HEK293 (cell line): ENCODE results near the gene RNF19B.

Source experiments
- BCL11A ChIP-seq: fragments of 450-650 bp; formaldehyde crosslinking; IDR thresholded peaks from 2 replicates; pipeline ENCODE4 v1.5.1; 2016; ENCODE audit warnings: low read depth, missing biosample characterization, missing genetic modification characterization
- MEIS1 ChIP-seq: sonication (generic); formaldehyde crosslinking; IDR thresholded peaks from 2 replicates; pipeline ENCODE4 v1.8.1; 2022; ENCODE audit warnings: missing genetic modification reagents, mild to moderate bottlenecking, borderline replicate concordance
- TCF7L2 ChIP-seq: IDR thresholded peaks from 2 replicates; pipeline ENCODE4 v1.6.1; 2011; ENCODE audit warnings: low read depth, mild to moderate bottlenecking, inconsistent platforms, low read length, moderate library complexity, borderline replicate concordance
- YY1 ChIP-seq: fragments of 450-650 bp; formaldehyde crosslinking; IDR thresholded peaks from 2 replicates; pipeline ENCODE4 v1.5.1; 2018; ENCODE audit warnings: missing biosample characterization, missing genetic modification characterization
- ZNF274 ChIP-seq, 2 experiments: fragments of 200-500 bp in 1 of 2; fragments of 450-650 bp in 1 of 2; sonication (Bioruptor generic) in 1 of 2; formaldehyde crosslinking in 1 of 2; IDR thresholded peaks; 2 replicates each; pipeline versions ENCODE4 v1.5.1 to v1.6.1; 2014 to 2016; ENCODE audit warnings: borderline replicate concordance in 1 of 2, inconsistent platforms in 1 of 2, low read length in 1 of 2, missing biosample characterization in 1 of 2, missing genetic modification characterization in 1 of 2
- ZNF571 ChIP-seq: fragments of 450-650 bp; formaldehyde crosslinking; IDR thresholded peaks from 2 replicates; pipeline ENCODE4 v1.5.0; 2017; ENCODE audit warnings: missing biosample characterization, missing genetic modification characterization
- TF ChIP-seq, protein P1 (sequence below): fragments of 450-650 bp; formaldehyde crosslinking; IDR thresholded peaks from 2 replicates; pipeline ENCODE4 v1.5.1; 2016; ENCODE audit warnings: missing biosample characterization, missing genetic modification characterization
- TF ChIP-seq, protein P2 (sequence below): fragments of 450-650 bp; formaldehyde crosslinking; IDR thresholded peaks from 2 replicates; pipeline ENCODE4 v1.5.1; 2016; ENCODE audit warnings: missing biosample characterization, missing genetic modification characterization
- TF ChIP-seq, protein P3 (sequence below): fragments of 450-650 bp; formaldehyde crosslinking; optimal IDR thresholded peaks from 2 replicates; pipeline ENCODE3; 2016; ENCODE audit warnings: missing biosample characterization, mild to moderate bottlenecking, missing genetic modification characterization

- TF ChIP-seq, protein P1, sequence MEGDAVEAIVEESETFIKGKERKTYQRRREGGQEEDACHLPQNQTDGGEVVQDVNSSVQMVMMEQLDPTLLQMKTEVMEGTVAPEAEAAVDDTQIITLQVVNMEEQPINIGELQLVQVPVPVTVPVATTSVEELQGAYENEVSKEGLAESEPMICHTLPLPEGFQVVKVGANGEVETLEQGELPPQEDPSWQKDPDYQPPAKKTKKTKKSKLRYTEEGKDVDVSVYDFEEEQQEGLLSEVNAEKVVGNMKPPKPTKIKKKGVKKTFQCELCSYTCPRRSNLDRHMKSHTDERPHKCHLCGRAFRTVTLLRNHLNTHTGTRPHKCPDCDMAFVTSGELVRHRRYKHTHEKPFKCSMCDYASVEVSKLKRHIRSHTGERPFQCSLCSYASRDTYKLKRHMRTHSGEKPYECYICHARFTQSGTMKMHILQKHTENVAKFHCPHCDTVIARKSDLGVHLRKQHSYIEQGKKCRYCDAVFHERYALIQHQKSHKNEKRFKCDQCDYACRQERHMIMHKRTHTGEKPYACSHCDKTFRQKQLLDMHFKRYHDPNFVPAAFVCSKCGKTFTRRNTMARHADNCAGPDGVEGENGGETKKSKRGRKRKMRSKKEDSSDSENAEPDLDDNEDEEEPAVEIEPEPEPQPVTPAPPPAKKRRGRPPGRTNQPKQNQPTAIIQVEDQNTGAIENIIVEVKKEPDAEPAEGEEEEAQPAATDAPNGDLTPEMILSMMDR, result no peak
- no peak for TF ChIP-seq ZNF274 (IDR thresholded peaks at IDR 0.05; ENCODE audit: low read length)
- no peak for TF ChIP-seq ZNF274 (tag by site-specific recombination; IDR thresholded peaks at IDR 0.05; ENCODE audit: borderline replicate concordance)
- no peak for TF ChIP-seq ZNF571 (tag by site-specific recombination)
- TF ChIP-seq, protein P2, sequence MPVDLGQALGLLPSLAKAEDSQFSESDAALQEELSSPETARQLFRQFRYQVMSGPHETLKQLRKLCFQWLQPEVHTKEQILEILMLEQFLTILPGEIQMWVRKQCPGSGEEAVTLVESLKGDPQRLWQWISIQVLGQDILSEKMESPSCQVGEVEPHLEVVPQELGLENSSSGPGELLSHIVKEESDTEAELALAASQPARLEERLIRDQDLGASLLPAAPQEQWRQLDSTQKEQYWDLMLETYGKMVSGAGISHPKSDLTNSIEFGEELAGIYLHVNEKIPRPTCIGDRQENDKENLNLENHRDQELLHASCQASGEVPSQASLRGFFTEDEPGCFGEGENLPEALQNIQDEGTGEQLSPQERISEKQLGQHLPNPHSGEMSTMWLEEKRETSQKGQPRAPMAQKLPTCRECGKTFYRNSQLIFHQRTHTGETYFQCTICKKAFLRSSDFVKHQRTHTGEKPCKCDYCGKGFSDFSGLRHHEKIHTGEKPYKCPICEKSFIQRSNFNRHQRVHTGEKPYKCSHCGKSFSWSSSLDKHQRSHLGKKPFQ, result no peak
- TF ChIP-seq, protein P3, sequence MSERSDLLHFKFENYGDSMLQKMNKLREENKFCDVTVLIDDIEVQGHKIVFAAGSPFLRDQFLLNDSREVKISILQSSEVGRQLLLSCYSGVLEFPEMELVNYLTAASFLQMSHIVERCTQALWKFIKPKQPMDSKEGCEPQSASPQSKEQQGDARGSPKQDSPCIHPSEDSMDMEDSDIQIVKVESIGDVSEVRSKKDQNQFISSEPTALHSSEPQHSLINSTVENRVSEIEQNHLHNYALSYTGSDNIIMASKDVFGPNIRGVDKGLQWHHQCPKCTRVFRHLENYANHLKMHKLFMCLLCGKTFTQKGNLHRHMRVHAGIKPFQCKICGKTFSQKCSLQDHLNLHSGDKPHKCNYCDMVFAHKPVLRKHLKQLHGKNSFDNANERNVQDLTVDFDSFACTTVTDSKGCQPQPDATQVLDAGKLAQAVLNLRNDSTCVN (tag by site-specific recombination), result no peak
- no peak for TF ChIP-seq TCF7L2
- no peak for TF ChIP-seq MEIS1 (CRISPR knock-in tag)
- no peak for TF ChIP-seq YY1 (tag by site-specific recombination)
- TF ChIP-seq BCL11A (tag by site-specific recombination), result no peak
These were observed 69.9 kb downstream of the RNF19B start for GRCh38 chr1:32894681-32895080.
